Mesothelial cell of epicardium (in vitro differentiated cells): Measurements from ENCODE around the gene SLX4IP. TPM values are rescaled to one million over a fixed set of nuclear protein-coding genes. Genes with fewer than 3 reads are reported as not detected.
A peak's percentile ranks its signal among the peaks of the same experiment; 100 is the strongest.

Source experiments
- DNase-seq, 2 experiments: peaks; one replicate each; pipeline ENCODE4 v3.0.0; 2021; ENCODE audit warnings: low spot score in 2 of 2; ENCODE audit not compliant: unreplicated experiment in 2 of 2
- H3K27ac Mint-ChIP-seq: 2 replicates; pipeline ENCODE4 v1.8.0; 2021; ENCODE audit warnings: mixed read lengths
- H3K27me3 Mint-ChIP-seq: 2 replicates; pipeline ENCODE4 v1.8.0; 2021; ENCODE audit warnings: low read depth, mixed read lengths
- H3K36me3 Mint-ChIP-seq: 2 replicates; pipeline ENCODE4 v1.8.0; 2021; ENCODE audit warnings: mixed read lengths
- H3K4me1 Mint-ChIP-seq: 2 replicates; pipeline ENCODE4 v1.8.0; 2021; ENCODE audit warnings: mixed read lengths
- H3K4me3 Mint-ChIP-seq: 2 replicates; pipeline ENCODE4 v1.8.0; 2021; ENCODE audit warnings: mild to moderate bottlenecking, moderate library complexity, mixed read lengths
- H3K9me3 Mint-ChIP-seq: 2 replicates; pipeline ENCODE4 v1.8.0; 2021; ENCODE audit warnings: mixed read lengths
- CTCF ChIP-seq: fragments of 200-600 bp; sonication (generic); IDR thresholded peaks from one replicate; pipeline ENCODE4 v1.5.0; 2021; ENCODE audit warnings: antibody characterized with exemption; ENCODE audit not compliant: unreplicated experiment
- total RNA-seq: library from RNA; stranded (reverse); gene quantifications from 3 replicates; pipeline ENCODE4 v1.2.1, GENCODE V29; 2021

Gene SLX4IP
- total RNA-seq, 1 donor from 2014 or later = 10.4 TPM

GRCh38 chr20:10521068-10521831 is 86.1 kb downstream of the SLX4IP start:
- H3K36me3 Mint-ChIP-seq = no peaks in the 10 kb centered on the region
- no peak overlapping the region for H3K4me3 Mint-ChIP-seq
- peaks cover 31% of the 10 kb centered on the region for H3K4me1 Mint-ChIP-seq
- no peak overlapping the region for H3K27ac Mint-ChIP-seq
- TF ChIP-seq CTCF = no peak
- no peak for DNase-seq
- peaks cover 11% of the 10 kb centered on the region for H3K9me3 Mint-ChIP-seq
- H3K27me3 Mint-ChIP-seq = no peaks in the 10 kb centered on the region

DNA sequence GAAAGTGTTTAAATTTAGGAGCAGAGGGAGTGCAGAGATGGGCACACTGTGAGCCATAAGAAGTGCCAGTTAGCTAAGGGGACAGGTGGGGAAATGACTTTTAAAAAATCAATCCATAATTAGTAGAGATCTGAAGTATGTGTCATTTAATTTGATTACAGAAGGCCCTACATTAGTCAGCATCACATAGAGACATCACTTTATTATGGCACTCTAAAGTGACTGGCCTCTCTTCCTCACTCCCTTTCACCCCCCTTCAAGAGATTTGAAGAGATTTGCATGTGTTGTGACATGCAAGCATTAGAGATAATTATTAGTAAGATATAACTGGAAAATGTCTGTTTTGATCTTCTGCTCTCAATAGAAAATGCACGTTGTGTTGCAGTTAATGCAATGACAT is 86.7 kb downstream of the SLX4IP start:
- Mint-ChIP-seq H3K4me3 (no peak overlapping the region), H3K27me3 (no peaks in the 10 kb centered on the region), H3K36me3 (no peaks in the 10 kb centered on the region), H3K4me1 (peaks cover 25% of the 10 kb centered on the region), H3K9me3 (peaks cover 11% of the 10 kb centered on the region), H3K27ac (no peak overlapping the region)
- no peak for TF ChIP-seq CTCF
- no peak for DNase-seq

- no peak for TF ChIP-seq CTCF
- peaks cover 23% of the 10 kb centered on the region for H3K4me1 Mint-ChIP-seq
- peaks cover 11% of the 10 kb centered on the region for H3K9me3 Mint-ChIP-seq
- no peak for DNase-seq
- H3K4me3 Mint-ChIP-seq = no peak overlapping the region
- H3K27ac Mint-ChIP-seq = no peak overlapping the region
- H3K36me3 Mint-ChIP-seq = no peaks in the 10 kb centered on the region
- H3K27me3 Mint-ChIP-seq = no peaks in the 10 kb centered on the region
Observed at GRCh38 chr20:10522328-10522727, 87.2 kb downstream of the SLX4IP start.

DNA sequence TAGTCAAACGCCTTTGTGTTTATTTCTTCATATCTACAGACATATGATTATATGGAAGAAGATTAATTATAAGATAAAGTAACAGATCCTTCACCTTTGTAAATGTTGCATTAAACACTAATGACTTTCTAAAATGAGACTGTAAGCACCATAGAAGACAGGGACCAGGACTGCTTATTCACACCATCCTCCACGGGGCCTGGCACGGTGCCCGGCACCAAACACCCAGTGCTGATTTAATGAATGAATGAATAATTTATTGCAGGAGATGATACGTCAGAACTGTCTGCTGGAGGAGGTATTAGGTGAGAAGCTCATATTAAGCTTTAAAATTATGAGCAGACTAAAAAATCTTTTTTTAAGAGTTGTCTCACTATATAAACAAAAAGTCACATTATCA is 88.3 kb downstream of the SLX4IP start:
- peaks cover 11% of the 10 kb centered on the region for H3K9me3 Mint-ChIP-seq
- H3K4me1 Mint-ChIP-seq = peaks cover 27% of the 10 kb centered on the region
- no peaks in the 10 kb centered on the region for H3K36me3 Mint-ChIP-seq
- no peak for TF ChIP-seq CTCF
- no peak for DNase-seq
- no peak overlapping the region for H3K4me3 Mint-ChIP-seq
- peak overlapping the region; percentile 69 for H3K27ac Mint-ChIP-seq
- H3K27me3 Mint-ChIP-seq = no peaks in the 10 kb centered on the region

DNA sequence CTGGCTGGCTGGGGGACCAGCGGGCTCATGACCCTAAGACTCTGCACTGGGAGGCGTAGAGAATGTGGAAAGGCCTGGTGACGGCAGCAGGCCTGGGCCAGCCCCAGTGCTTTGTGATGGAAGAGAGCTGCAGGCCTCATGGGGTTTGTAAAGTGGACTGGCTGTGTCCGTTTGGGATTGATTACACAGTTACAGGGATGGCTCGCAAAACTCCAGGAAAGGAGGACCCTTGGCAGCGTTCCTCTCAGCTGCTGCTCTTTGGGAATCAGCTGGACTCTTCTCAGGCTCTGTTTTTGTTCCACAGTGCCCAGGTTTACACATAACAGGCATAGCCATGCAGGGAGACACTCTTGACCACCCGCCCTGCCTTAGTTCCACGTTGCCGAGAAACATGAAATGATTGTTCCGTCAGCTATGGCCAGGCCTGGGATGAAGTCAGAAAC is 89.0 kb downstream of the SLX4IP start:
- Mint-ChIP-seq H3K4me1 (peaks cover 29% of the 10 kb centered on the region), H3K4me3 (no peak overlapping the region), H3K27me3 (no peaks in the 10 kb centered on the region), H3K27ac (peak overlapping the region; percentile 69), H3K9me3 (peaks cover 11% of the 10 kb centered on the region), H3K36me3 (no peaks in the 10 kb centered on the region)
- no peak for DNase-seq
- no peak for TF ChIP-seq CTCF
